Panc1 (cell line): Measurements from ENCODE around the gene KHDRBS2.

Experiments
- POLR2AphosphoS5 ChIP-seq: IDR thresholded peaks from 2 replicates; pipeline ENCODE4 v1.6.1; 2012; ENCODE audit warnings: mild to moderate bottlenecking, low read depth, low read length, moderate library complexity
- REST ChIP-seq, 2 experiments: IDR thresholded peaks; 2 replicates each; pipeline ENCODE4 v1.6.1; 2011 to 2012; ENCODE audit warnings: low read depth in 2 of 2, control low read depth in 1 of 2, low read length in 1 of 2, mild to moderate bottlenecking in 1 of 2, moderate library complexity in 1 of 2; ENCODE audit not compliant: insufficient read depth in 1 of 2
- SIN3A ChIP-seq: IDR thresholded peaks from 2 replicates; pipeline ENCODE4 v1.6.1; 2012; ENCODE audit warnings: low read depth, mild to moderate bottlenecking, low read length, moderate library complexity, borderline replicate concordance; ENCODE audit not compliant: insufficient read depth
- TCF7L2 ChIP-seq: IDR thresholded peaks from 2 replicates; pipeline ENCODE4 v1.6.1; 2011; ENCODE audit warnings: mild to moderate bottlenecking, low read depth, low read length, inconsistent platforms
- TF ChIP-seq, protein P1 (sequence below): fragments of 450-650 bp; IDR thresholded peaks from 2 replicates; pipeline ENCODE4 v1.5.1; 2017; ENCODE audit warnings: mild to moderate bottlenecking

GRCh38 chr6:62174548-62174947, 111.5 kb downstream of the KHDRBS2 start:
- TF ChIP-seq, protein P1, sequence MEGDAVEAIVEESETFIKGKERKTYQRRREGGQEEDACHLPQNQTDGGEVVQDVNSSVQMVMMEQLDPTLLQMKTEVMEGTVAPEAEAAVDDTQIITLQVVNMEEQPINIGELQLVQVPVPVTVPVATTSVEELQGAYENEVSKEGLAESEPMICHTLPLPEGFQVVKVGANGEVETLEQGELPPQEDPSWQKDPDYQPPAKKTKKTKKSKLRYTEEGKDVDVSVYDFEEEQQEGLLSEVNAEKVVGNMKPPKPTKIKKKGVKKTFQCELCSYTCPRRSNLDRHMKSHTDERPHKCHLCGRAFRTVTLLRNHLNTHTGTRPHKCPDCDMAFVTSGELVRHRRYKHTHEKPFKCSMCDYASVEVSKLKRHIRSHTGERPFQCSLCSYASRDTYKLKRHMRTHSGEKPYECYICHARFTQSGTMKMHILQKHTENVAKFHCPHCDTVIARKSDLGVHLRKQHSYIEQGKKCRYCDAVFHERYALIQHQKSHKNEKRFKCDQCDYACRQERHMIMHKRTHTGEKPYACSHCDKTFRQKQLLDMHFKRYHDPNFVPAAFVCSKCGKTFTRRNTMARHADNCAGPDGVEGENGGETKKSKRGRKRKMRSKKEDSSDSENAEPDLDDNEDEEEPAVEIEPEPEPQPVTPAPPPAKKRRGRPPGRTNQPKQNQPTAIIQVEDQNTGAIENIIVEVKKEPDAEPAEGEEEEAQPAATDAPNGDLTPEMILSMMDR = no peak
- TF ChIP-seq SIN3A (no peak), POLR2AphosphoS5 (no peak), REST (IDR thresholded peaks at IDR 0.05; ENCODE audit: insufficient read depth in 1 of 2, low read depth in 2 of 2, low read length in 1 of 2) (no peak), TCF7L2 (no peak)
